ENCODE results near the gene SERPINC1.
A peak's percentile ranks its signal among the peaks of the same experiment; 100 is the strongest.
"Not testable (repeated sequence)": the region's sequence is repeated elsewhere in the genome, so short reads cannot be mapped to it uniquely, and the experiment has no call there.

SERPINC1 gene

GRCh38 chr1:173863224-173864161, 53.6 kb downstream of the SERPINC1 start:
- DNase-seq (ENCODE audit: low read depth in 2 of 2) = no peak

DNA sequence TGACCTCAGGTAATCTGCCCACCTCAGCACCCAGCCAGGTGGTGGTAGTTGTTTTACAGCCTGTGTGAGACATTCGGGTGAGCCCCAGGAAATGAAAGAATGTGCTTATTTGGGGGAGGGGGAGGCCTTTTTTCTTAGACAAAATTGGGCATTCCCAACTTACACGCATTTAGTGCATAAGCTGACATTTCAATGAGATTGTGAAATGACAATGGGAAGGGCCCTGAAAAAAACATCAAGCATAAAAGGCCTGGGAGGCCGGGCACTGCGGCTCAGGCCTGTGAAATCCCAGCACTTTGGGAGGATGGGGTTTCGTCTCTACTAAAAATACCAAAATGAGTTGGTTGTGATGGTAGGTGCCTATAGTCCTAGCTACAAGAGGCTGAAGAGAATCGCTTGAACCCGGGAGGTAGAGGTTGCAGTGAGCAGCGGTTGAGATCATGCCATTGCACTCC, 54.3 kb downstream of the SERPINC1 start:
- no peak for DNase-seq (ENCODE audit: low read depth in 2 of 2)

DNA sequence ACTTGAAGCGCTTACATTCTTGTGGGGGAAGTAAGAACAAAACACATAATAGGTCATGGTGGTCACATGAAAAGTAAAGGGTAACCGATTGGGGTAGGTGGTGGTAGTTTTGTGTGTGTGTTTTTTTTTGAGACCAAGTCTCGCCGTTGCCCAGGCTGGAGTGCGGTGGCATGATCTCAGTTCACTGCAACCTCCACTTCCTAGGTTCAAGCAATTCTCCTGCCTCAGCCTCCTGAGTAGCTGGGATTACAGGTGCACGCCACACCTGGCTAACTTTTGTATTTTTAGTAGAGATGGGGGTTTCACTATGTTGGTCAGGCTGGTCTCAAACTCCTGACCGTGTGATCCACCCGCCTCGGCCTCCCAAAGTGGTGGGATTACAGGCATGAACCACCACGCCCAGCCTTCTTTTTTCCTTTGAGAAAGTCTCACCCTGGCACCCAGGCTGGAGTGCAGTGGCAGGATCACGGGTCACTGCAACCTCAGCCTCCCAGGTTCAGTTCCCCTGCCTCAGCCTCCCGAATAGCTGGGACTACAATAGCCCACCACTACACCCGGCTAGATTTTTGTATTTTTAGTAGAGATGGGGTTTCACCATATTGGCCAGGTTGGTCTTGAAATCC, 54.9 kb downstream of the SERPINC1 start:
- peak in 1 of 2 donors; percentile 26 for DNase-seq (ENCODE audit: low read depth in 2 of 2)

DNA sequence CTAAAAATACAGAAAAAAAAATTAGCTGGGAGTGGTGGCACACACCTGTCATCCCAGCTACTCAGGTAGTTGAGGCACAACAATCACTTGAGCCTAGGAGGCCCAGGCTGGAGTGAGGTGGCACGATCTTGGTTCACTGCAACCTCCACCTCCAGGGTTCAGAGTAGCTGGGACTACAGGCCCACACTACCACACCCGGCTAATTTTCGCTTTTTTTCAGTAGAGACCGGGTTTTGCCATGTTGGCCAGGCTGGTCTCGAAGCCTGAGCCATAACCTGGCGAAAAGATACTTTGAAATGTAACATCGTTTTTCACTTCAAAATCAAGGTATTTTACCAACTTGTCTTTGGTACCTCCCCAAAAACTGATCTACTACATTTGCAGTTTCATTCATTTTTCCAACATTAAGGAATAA, 55.4 kb downstream of the SERPINC1 start:
- no peak for DNase-seq (ENCODE audit: low read depth in 2 of 2)

GRCh38 chr1:173860065-173860464, 57.1 kb downstream of the SERPINC1 start:
- no peak for DNase-seq (ENCODE audit: low read depth in 2 of 2)

DNA sequence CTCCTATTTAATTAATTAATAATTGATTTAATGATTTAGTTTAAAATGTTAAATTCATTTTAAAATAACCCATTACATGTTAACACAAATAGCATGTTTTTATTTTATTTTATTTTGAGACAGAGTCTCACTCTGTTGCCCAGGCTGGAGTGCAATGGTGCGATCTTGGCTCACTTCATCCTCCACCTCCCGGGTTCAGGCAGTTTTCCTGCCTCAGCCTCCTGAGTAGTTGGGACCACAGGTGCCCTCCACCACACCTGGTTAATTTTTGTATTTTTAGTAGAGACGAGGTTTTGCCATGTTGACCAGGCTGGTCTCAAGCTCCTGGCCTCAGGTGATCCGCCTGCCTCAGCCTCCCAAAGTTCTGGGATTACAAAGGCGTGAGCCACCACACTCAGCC, 57.6 kb downstream of the SERPINC1 start:
- DNase-seq (ENCODE audit: low read depth in 2 of 2) = not testable (repeated sequence)

DNA sequence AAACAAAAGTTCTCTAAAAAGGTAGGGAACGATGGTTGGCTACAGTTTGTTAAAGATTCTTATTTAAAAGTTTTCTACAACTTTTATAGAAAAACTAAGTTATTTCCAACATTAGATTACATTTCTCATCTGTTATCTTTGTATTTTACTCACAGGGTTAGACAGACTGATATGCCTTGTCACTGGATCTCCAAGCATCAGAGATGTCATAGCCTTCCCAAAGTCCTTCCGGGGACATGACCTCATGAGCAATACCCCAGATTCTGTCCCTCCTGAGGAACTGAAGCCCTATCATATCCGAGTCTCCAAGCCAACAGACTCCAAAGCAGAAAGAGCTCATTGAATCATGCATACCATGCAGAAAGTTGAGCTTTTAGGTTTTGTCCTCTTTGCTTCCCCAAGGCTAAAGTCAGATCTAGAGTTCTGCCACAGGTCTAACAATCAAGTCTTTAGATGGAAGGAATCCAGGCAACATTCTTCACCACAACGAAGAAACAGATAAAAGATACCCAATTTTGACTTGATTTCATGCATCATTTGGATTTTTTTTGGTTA, 59.7 kb downstream of the SERPINC1 start:
- no peak for DNase-seq (ENCODE audit: low read depth in 2 of 2)

DNA sequence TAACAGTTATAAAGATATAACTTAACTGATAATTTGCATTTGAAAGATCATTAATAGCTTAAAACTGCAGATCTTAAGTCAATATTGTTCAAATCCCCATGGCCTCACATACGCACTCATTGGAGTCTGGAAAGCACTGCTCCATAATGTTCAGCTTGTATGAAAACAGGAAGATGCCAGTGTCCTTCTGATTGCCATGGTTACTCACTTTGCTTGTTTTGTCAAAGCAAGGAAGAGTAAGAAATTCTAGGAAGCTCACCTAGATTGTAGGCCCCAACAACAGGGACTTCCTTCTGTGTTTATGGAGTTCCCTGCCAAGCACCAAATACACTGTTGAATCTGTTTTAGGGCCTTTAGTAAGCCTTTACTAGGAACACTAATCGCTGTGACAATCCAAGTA, 60.2 kb downstream of the SERPINC1 start:
- DNase-seq (ENCODE audit: low read depth in 2 of 2) = no peak

DNA sequence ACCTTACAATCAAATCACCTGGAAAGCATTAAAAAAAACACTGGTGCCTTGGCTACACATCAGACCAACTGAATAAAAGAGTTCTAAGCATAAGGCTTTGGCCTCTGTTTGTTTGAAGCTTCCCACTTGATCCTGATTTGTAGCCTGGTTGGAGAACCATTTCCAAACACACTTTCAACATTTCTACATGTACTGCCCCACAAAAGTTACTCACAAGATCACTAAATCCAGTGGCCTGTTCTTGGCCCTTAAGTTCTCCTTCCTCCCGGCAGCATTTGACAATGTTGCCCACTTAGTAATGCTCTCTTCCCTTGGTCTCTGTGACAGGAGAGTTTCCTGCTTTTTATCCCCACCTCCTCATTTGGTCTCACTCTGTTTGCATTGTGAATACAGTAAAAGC, 61.1 kb downstream of the SERPINC1 start:
- DNase-seq (ENCODE audit: low read depth in 2 of 2) = no peak
